GM20431 (cell line): Measurements from ENCODE around the gene EPC1.
"Not testable (repeated sequence)": the region's sequence is repeated elsewhere in the genome, so short reads cannot be mapped to it uniquely, and the experiment has no call there.

ENCODE experiments used
- in situ Hi-C: fragments of 300-500 bp; cut with MseI, MboI; formaldehyde crosslinking; loops from one replicate; pipeline ENCODE4 v1.15.0; 2020; ENCODE audit warnings: low sequenced_read_pairs; ENCODE audit not compliant: unreplicated experiment

The EPC1 gene, protein sequence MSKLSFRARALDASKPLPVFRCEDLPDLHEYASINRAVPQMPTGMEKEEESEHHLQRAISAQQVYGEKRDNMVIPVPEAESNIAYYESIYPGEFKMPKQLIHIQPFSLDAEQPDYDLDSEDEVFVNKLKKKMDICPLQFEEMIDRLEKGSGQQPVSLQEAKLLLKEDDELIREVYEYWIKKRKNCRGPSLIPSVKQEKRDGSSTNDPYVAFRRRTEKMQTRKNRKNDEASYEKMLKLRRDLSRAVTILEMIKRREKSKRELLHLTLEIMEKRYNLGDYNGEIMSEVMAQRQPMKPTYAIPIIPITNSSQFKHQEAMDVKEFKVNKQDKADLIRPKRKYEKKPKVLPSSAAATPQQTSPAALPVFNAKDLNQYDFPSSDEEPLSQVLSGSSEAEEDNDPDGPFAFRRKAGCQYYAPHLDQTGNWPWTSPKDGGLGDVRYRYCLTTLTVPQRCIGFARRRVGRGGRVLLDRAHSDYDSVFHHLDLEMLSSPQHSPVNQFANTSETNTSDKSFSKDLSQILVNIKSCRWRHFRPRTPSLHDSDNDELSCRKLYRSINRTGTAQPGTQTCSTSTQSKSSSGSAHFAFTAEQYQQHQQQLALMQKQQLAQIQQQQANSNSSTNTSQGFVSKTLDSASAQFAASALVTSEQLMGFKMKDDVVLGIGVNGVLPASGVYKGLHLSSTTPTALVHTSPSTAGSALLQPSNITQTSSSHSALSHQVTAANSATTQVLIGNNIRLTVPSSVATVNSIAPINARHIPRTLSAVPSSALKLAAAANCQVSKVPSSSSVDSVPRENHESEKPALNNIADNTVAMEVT

DNA sequence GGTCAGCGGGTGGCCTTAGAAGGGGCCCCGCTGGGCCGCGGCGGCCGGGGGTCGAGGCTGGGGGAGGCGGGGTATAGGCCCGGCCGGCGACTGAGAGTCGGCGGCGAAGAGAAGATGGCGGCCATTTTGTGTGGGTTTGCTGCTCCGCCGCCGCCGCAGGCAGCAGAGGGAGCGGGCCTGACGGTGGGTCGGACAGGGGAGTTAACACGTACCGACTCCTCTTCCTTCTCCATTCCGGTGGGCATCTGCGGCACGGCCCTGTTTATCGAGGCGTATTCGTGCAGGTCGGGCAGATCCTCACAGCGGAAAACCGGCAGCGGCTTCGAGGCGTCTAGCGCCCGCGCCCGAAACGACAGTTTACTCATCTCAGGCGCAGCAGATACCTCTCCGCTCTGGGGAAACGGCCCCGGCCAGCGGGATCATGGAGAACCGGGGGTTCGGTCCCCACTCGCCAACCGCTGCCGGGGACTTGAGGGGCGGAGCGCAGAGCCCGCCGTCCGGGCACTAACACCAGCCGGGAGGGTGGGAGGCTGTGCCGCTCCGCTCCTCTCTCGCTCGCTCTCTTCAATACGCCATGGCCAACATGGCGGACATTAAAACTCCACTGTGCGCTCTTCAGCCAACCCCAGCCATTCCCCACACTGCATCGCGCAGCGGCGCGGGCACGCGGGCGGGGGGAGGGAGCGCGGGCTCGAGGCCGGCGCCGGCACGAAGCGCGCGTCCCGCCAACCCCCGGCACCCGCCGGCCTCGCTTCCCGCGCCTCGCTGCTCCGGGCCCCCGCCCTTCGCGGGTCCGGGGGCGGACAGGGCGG lies at the start of gene EPC1:
EPC1 (minus strand) TSS at position 608 of the 812 bp plus-strand sequence; CDS start at position 365, 243 bp downstream.
- in situ Hi-C loops: no loop called here

DNA sequence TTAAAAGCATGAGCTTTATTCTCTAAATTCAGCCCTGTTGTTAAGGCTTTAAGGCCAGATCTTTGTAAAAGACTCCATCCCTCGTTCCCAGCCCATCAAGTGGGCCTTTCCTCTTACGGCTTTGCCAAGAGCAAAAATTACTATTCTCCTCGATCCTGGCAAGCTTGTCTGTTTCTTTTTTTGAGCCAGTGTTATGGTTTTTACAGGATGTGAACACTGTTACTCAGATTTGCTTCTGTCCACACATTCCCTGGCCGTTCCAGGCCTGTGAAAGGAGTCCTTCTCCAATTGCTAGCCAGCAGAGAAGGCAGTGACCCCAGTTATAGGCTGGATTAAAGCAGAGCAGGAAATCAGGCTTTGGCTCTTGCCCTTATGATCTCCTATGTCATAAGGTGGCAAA lies 47.0 kb upstream of the EPC1 start:
- in situ Hi-C loops: no loop called here

DNA sequence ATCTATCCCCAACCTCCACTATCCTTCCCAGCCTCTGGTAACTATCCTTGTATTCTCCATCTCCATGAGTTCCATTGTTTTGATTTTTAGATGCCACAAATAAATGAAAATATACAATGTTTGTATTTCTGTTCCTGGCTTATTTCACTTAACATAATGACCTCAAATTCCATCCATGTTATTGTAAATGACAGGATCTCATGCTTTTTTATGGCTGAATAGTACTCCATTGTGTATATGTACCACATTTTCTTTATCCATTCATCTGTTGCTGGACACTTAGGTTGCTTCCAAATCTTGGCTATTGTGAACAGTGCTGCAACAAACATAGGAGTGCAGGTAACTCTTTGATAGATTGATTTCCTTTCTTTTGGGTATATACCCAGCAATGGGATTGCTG lies 45.3 kb upstream of the EPC1 start:
- in situ Hi-C loops: not testable (repeated sequence)

DNA sequence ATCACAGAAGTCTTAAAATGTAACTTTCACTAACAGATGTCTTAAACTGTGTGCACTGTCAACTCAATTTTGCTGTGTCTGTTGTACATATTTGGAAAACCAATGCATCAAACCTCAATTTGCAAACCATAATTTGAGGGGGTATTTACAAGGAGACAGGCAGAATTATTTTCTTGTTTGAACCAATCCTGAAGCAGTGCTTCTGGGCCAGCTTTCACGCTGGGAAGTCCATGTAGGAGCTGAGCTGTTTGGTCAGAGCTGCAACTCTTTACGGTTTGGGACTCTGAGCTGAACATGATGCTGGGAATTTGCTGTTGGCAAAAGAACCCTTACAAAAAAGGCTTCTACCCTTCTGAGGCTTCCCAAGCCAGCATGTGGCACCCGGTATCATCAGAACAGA lies 43.2 kb upstream of the EPC1 start:
- in situ Hi-C loops: no loop called here

DNA sequence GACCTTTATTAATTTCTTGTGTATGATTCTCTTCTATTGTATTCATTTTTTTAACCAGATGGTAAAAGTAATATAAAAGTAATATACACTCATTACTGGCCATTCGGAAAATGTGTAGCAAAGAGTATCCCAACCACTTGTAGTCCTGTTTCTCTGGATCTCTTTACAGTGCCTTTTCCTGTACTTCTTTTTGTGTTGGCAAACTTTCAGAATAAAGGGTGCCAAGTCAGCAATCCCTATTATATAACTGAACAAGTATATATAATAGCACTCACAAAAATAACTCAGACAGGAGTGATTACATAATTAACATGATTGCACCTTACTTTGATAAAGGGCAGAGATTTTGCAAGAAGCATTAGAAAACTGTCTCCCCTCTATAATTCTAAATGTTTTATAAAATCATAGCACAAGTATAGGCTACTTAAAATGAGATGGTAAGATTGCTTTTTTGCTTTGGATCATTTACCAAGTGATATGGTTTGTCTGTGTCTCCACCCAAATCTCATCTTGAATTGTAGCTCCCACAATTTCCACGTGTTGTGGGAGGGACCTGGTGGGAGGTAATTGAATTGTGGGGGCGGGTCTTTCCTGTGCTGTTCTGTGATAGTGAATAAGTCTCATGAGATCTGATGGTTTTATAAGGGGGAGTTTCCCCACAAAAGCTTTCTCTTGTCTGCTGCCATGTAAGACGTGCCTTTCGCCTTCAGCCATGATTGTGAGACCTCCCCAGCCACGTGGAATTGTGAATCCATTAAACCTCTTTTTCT lies 41.5 kb upstream of the EPC1 start:
- in situ Hi-C loops: no loop called here

DNA sequence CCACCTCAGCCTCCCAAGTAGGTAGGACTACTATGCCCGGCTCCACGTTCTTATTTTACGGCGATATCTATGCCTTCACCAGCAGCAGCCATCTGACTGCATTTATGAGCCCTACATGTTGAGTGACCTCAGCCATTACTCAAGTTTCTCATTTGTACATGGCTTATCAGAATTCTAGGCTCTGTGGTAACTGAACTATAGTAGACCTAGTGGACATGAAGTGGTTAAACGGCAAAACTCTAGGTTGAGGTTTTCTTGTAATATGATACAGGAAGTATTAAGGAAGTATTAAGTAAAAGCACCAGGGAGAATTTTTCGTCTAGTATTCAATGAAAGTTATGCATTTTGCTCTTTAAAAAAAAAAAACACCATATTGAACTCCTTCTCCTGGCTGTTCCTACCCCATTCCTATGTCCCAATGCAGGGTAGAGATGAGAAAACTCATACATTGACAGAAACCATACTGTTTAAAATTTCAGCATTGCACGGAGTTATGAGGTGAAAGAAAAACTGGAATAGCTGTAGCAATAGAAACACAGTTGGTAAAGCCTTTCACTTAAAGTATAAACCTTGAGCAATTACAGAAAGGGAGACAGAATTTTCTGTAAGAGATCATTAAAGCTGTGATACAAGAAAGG lies 39.8 kb upstream of the EPC1 start:
- in situ Hi-C loops: no loop called here

DNA sequence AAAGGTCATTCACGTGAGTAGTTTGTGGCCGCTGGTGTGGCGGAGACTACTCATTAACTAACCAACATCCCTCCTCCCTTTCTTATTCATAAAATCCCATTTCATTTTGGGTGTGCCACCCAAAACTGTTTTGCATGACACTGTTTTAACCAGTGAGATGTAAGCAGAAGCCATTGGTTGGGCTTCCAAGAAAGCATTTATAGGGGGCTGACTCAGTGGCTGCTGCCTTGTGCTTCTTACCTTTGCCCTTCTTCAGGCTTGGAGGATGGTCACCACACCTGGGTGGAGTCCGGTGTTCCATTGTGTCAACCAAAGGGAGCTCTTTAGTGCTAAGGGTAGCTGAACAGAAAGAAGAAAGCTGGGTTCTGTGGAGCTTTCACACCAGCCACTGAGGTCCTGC lies 37.2 kb upstream of the EPC1 start:
- in situ Hi-C loops: no loop called here

DNA sequence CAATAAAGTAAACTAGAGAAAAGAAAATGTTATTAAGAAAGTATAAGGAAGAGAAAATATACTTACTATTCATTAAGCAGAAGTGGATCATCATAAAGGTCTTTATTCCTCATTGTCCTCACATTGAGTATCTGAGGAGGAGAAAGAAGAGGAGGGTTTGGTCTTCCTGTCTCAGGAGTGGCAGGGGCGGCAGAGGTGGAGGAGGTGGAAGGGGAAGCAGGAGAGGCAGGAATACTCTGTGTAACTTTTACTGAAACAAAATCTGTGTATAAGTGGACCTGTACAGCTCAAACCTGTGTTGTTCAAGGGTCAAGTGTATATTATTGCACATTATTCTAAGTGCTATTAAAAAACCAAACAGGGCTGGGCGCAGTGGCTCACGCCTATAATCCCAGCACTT lies 34.2 kb upstream of the EPC1 start:
- in situ Hi-C loops: no loop called here

DNA sequence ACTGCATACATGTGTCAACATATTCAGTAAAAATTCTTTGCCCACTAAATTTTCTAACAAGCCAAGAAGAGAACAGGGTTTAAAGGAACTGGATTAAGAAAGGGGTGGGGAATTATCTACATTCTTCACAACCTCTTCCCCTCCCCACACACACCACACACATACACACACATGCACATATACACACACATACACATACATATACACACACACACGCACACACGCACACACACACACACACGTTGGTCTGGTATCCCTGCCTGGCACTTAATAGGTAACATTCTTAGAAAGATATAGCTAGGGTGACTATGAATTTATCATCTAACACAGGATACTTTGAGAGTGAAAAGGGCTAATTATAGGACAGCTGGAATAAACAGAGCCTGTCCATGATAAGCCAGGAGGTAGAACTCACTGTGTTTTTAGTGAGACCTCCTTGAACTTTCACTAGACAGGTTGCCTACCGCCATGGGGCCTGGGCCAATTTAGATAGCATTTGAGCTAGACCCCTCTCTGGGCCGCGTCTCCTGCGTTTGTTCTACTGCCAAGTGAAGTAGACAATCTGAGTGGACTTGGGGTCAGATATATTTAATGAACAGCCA lies 33.1 kb upstream of the EPC1 start:
- in situ Hi-C loops: no loop called here

DNA sequence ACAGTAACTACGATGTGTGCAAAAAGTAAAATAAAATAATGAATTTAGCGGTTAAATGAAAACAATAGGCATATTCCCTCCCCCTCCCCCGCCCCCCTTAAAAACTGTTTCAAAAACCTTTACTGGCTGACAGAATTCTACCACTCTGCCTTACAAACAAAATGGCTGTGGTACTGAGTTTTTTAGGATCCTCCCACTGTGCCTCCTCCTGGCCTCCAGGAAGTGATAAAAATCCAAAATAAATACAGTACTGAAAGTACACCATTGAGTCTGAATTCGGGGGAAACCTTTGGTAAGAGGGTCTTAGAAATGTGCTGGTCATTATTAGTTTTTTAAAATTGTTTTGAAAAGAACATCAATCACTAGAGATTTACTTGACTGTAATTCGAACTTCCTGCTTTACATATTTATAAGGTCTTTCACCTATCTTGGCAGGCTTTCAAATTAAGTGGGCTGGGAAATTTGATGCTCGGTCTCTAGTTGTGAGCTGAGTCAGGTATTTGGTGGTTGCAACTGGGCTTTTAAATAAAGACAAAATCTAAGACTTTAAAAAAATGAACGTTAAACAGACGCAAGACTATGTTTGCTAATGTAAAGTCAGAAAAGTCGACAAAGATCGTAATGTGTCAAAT lies 32.5 kb upstream of the EPC1 start:
- in situ Hi-C loops: no loop called here

DNA sequence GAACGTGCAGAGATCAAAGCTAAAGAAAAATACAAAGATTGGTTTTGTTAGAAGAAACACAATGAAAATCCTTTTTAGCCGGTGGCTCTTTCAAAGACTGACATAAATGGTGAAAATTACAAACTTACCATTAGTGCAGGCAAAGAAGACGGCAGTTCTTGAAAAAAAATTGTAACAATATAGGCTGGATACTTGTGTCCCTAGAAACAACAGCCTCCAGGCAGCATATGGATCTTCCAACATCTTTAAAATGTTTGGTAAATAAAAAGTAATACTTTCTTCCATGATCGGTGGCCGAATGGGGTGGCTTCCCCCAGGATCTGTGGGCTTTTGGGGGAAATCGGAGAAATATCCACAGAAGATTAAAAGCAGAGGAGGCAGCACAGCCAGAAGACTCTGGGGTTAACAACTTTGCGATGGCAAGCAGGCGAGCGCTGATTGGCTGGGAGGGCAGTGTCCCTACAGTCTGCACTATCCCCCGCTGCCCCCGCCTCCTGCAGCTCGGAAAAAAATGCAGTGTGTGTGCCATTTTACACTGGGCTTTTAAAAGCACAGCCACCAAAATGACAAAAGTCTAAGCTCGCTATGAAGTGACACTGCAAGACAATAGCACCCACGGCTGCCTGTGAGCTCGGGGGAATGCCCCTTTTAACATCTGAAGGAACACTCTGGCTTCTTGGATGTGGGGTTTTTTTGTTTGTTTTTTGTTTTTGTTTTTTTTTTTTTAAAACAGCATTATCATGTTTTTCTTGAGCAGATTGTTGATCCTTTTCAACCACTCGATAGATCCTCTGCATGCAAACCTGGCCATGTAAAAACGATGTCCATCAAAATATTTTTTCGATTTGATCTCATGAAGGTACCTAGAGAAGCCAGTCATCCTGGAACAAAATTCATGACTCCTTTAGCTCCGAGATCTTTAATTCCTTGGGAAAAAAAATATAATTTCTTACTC lies 31.7 kb upstream of the EPC1 start:
- in situ Hi-C loops: no loop called here

DNA sequence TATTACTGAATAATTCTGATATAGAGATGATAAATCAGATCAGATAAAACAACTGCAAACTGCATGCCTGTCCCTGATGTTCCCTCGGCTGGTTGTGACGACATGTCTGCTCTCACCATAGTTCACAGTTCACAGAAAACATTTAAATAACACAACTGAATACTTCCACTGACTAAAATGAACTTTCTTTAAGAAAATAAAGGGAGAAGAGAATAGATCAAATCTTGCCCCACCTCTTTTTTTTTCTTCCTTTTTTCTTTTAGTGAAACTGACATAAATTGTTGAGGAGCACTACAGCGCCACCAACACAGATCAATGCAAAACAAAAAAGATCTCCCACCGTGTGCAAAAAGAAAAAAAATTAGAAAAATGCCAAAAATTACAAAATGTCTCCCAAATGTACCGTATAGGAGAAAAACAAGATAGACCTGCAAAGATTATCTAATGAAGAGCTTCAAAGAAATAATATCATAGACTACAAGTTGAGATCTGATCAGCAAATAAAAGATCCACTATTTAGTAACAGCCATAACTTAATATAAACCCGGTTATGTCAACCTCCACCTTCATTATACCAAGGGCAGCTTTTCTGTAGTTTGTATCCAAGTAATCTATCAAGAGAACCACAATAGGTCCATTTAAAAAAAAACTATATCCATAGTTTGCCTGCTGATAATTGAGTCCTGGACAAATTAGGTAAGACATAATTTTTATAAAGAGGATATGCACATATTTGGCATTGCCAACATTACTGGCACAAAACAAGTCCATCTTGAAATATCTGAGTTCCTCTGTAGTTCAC lies 30.7 kb upstream of the EPC1 start:
- in situ Hi-C loops: no loop called here

DNA sequence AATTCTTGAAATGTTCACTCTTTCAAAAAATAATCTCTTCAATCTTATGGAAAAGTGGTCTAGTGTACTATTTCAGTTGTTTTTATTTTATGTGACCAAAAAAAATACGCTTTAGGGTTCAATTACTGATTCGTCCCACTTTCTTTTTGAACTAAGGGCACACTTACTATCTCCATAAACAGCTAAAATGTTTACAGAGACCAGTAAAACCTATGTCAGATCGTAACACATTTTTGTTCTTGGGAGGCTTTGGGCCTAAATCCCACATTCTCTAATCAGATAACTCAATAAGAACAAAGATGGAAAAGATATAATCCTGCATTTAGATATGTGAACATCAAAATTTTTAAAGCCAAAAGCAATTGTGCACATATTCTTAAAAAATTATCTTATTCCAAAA lies 29.8 kb upstream of the EPC1 start:
- in situ Hi-C loops: no loop called here

DNA sequence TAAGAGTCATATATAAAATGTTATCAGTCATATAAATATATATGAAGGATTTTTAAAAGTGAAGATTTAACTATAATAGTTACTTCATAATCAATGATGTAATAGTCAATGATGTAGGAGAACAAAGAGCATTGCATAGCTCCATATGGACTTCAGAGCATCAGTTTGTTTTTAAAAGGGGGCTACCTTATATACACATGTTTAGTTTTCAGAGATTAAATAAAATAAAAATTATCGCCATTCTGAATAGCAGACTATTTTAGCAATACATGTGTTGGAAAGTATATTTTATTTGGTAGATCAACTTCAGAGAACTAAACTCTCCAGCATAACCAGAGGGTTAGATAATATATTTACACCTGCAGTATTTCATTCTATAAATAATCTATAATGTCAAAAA lies 29.1 kb upstream of the EPC1 start:
- in situ Hi-C loops: no loop called here

DNA sequence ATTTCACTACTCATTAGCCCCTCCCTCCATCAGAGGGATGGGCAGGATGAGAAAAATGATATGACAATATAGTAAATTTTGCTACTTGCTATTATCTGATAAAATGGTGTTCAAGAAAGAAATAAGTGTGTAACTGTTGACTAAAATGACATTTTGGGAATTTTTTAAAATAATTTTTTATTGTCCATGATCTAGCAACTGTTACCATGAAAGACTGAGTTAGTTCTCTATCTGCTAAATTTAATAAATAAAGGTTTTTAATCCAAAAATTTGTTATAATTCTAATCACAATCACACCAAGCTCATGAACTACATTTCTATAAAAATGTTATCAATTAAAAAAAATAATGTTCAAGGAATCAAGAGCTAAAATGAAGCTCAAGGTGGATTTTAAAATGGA lies 28.7 kb upstream of the EPC1 start:
- in situ Hi-C loops: no loop called here

DNA sequence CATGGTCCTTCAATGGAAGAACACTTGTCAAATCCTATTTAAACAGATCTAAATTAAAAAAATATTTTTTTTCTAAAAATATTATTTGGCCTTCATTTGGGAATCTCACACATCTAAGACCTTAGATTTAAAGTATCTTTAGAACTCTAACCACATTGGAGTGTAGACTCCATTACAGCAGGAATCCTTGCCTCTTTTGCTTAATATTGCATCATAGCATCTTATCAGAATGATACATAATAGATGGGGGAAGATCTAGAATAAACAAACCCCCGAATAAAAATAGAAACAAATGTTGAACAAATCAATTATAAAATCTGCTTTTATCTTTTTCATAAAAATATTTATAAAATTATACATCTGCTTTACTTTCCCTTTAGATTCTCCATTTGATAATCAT lies 27.6 kb upstream of the EPC1 start:
- in situ Hi-C loops: no loop called here

DNA sequence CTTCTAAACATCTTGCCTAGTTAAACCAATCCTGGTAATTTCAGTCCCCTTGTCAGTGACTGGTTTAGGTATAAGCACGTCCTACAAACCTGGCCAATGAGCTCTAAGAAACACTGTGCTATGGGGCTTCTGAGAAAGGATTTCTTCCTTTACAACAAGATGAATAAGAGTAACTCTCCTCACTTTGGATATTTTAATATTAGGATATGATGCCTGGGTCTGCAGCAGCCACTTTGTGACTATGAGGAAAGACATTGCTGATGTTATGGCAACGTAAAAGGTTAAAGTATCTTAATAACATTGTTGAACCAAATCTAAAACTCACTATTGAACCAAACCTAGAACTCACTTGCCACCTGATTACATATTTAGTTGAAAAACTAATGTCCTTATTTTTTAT lies 26.5 kb upstream of the EPC1 start:
- in situ Hi-C loops: no loop called here
